RCC 7860 (cell line): ENCODE measurements around the gene FDX1.
"Not testable (repeated sequence)": the region's sequence is repeated elsewhere in the genome, so short reads cannot be mapped to it uniquely, and the experiment has no call there.

Experiments
- DNase-seq: peaks from one replicate; pipeline ENCODE4 v3.0.0-alpha.2; 2015; ENCODE audit warnings: low spot score
- FAIRE-seq: peaks from 2 replicates; lab custom pipeline; 2012; peaks lifted over from hg19 to GRCh38; lab: Jason Lieb, UNC

Gene FDX1

GRCh38 chr11:110429731-110430266 lies at the start of gene FDX1:
Gene FDX1, plus strand, starts transcription at chr11:110429948. Its CDS starts 173 bp downstream, at chr11:110430121.
- FAIRE-seq (no peak), DNase-seq (peak; percentile 52)

DNA sequence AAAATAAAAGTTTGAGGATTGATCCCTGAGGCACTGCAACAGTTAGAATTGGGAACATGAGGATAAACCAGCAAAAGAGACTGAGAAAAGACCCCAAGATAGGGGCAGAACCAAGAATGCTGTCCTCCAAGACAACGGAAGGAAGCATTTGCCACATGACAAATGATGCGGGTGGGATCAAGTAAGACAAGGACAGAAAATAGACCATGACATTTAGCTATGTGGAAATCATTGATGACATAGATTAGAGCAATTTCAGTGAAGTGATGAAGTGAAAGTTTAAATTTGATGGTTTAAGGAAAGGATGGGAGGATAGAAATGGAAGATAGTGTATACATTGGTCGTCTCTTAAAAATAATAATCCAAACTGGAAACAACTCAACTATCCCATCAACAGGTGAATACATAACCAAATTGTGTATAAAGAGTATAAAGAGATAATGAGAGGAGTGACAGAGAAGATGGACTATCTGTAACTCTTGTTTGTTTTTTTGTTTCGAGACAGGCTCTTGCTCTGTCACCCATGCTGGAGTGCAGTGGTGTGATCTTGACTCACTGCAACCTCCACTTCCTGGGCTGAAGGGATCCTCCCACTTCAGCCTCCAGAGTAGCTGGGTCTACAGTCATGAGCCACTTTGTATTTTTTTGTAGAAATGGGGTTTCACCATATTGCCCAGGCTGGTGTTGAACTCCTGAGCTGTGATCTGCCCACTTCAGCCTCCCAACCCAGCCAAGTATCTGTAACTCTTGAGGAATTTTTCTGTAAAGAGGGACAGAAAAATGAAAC lies 48.7 kb upstream of the FDX1 start:
- no peak for DNase-seq
- no peak for FAIRE-seq

GRCh38 chr11:110388231-110388630 lies 41.5 kb upstream of the FDX1 start:
- DNase-seq, FAIRE-seq: not testable (repeated sequence)

GRCh38 chr11:110389965-110390364 lies 39.8 kb upstream of the FDX1 start:
- FAIRE-seq (no peak), DNase-seq (no peak)

- DNase-seq = no peak
- FAIRE-seq = no peak
Observed at GRCh38 chr11:110392056-110392455, 37.7 kb upstream of the FDX1 start.

DNA sequence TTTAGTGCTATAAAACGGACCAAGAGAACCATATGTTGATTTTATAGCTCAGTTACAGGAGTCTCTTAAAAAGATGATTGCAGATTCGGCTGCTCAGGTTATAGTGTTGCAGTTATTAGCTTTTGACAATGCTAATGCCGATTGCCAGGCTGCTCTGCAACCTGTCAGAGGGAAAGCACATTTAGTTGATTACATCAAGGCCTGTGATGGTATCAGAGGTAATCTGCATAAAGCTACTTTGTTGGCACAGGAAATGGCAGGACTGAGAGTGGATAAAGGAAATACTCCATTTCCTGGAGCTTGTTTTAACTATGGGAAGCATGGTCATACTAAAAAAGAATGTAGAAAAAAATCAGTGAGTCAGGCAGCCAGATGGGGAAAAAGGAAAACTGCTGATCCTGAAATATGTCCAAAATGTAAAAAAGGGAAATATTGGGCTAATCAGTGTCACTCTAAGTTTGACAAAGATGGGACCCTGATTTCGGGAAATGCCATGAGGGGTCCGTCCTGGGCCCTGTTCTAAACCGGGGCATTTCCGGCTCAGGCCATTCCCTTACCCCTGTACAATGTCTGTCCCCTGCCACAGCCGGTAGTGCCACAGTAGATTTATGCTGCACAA lies 32.0 kb upstream of the FDX1 start:
- not testable (repeated sequence) for FAIRE-seq, DNase-seq

- not testable (repeated sequence) for DNase-seq, FAIRE-seq
Observed at GRCh38 chr11:110403585-110403984, 26.2 kb upstream of the FDX1 start.

GRCh38 chr11:110405636-110406035 lies 24.1 kb upstream of the FDX1 start:
- not testable (repeated sequence) for FAIRE-seq, DNase-seq

DNA sequence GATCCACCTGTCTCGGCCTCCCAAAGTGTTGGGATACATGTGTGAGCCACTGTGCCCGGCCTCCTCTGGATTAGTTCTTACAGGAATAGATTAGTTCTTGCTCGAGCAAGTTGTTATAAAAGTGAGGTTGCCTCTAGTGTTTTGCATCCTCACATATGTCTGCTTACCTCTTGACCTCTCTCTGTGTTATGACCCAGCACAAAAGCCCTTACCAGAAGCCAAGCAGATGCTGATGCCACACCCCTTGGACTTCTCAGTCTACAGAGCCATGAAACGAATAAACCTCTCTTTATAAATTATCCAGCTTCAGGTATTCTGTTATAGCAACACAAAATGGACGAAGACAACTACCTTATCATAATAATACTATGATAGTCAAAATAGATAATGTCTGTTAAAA lies 22.4 kb upstream of the FDX1 start:
- FAIRE-seq = no peak
- DNase-seq = no peak

DNA sequence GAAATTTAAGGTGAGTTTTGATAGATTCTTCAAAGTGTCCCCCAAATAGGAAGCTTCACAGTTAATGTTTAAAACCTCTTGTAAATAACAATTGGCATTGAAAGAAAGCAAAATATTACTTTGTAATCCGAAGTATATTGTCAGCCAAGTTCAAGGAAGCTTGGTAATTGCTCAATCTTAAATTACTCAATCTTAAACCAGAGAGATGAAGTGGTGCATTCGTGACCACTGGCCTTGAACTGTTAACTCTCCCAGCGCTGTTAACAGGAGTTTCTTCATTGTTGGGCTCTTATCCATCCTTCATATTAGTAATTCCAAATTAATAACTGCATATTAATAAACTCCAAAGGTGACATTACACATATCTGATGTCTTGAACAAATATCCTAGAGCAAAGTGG lies 20.6 kb upstream of the FDX1 start:
- FAIRE-seq (no peak), DNase-seq (no peak)

DNA sequence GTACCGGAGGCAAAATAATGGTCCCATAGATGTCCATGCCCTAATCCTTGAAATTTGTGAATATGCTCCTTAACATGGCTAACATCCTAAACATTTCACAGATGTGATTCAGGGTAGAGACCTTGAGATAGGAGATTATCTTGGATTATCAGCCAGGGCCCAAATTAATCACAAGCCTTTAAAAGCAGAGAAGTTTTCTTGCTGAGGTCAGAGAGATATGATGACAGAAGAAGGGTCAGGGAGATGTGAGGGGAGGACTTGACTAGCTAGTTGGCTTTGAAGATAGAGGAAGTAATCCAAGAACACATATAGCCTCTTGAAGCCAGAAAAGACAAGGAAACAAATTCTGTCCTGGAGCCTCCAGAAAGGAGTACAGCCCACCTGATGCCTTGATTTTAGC lies 19.1 kb upstream of the FDX1 start:
- FAIRE-seq (no peak), DNase-seq (no peak)

DNA sequence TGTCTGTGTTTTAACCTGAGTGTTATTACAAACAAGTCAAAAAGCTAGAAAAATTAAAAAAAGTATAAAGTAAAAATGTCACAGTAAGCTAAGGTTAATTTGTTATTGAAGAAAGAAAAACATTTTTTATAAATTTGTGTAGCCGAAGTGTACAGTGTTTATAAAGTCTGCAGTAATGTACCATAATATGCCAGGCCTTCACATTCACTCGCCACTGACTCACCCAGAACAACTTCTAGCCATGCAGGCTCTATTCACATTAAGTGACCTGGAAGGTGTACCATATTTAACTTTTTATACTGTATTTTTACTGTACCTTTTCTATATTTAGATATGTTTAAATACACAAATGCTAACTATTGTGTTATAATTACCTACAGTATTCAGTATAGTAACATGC lies 14.7 kb upstream of the FDX1 start:
- no peak for FAIRE-seq
- DNase-seq = no peak

GRCh38 chr11:110421658-110422057 lies 8.1 kb upstream of the FDX1 start:
- FAIRE-seq, DNase-seq: not testable (repeated sequence)

- no peak for FAIRE-seq
Observed at GRCh38 chr11:110422306-110422905, 7.3 kb upstream of the FDX1 start.

DNA sequence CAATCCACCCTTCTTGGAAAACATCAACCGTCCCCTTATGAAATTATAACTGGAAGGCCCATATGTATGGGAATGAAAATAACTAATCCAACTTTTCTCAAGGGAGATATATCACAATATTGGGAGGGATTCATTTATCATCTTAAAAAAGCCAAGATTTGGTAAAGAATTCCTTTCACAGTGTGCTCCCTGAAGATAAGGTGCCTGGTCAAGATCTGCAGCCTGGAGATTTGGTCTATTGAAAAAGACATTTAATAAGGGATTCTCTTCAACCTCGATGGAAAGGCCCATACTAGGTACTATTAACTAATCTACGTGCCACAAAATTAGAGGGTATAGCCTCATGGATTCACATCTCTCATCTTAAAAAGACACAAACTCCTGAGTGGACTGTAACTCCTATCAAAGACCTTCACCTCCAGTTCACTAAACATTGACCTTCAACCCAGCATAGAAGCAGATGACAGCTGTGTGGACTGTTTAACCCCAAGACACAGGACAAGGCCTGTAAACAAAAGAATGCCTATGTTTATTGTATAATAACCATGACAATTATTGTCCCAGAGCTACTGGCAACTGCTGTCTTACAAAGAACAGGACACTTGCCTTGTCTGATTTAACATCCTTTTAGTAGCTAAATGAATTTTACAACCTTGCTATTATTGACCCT lies 4.8 kb upstream of the FDX1 start:
- no peak for FAIRE-seq

More at GRCh38 chr11:110422306-110422905, 7.3 kb upstream of the FDX1 start:
- DNase-seq = no peak

DNA sequence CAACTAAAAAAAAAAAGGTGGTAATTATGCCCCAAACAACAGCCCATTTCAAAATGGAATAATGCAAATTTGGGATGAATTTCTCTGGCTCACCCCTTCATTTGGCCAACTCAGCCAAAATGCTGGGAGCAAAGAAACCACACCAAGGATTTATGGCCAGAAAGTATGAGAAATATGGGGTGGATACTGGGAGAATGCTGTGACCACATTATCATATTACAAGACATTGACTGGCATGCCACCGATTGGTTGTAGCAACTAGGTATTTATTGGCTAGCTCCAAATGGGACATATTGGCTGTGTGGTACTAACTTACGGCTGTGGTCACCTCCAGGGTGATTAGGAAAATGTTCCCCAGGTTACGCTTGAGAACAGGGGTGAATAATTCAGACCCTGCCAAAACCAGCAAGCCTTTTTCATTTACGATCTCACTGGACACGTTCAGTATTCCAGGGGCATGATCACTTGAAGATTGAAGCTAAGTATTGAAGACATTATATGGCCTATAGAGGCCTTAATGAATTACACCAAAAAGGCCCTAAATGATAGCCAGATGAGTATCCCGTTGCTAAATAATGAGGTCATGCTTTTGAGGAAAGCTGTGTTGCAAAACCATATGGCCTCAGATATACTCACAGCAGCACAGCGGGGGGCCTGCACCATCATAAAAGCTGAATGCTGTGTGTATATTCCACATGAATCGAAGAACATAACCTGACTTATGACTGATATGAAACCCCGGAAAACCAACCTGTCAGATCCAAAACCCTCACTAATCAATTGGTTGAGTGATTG lies 3.8 kb upstream of the FDX1 start:
- no peak for DNase-seq
- FAIRE-seq = no peak

More for the DNA sequence above, 4.8 kb upstream of the FDX1 start:
- no peak for DNase-seq

DNA sequence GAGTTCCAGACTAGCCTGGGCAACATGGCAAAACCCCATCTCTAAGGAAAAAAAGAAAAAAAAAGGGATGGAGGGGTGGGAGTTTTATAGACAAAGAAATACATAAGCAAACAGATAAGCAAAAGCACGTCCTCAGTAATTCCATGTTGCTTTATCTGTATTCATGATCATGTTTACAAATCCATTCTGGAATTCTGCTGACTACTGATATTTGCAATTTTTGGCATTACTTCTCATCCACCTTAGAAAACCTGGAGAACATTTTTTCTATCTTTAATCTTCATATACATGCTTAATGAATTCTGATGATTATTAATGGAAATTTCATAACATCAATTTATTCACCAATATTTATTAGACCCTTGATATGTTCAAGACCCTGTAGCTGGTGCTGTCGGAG lies 1.7 kb upstream of the FDX1 start:
- DNase-seq (no peak), FAIRE-seq (no peak)

DNA sequence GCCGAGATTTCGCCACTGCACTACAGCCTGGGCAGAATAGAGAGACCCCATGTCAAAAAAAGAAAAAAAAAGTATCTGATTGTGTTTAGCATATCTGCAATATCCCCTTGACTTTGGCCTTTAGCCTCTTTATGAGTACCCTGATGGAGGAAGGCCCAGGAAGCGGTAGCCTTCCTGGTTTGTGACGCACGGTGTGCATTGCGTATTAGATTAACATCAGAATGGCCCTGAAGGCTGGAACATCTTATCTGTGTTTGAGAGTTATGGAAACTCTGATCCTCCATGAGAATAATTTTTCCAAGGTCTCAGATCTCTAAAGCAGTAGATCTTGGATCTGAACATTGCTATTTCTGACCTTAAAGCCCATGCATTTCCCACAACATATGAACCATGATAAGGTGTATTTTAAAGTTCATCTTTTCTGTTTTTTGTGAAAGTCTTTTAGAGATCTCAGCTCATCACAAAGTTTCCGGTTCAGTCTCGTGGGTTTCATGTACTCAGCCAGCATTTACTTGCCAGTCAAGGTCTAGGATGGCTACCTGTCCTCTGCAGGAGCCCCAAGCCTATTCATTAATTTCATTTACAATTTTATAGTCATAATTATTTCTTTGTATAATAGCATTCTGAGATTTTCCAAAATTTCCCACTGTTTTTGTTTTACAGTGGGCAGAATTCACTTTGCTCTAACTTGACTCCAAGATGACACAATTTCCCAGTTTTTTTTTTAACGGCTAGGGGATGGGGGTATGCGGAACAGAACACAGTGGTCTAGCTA lies 605 bp upstream of the FDX1 start:
- FAIRE-seq (no peak), DNase-seq (no peak)

- FAIRE-seq = no peak
- no peak for DNase-seq
Observed at GRCh38 chr11:110430267-110431050, 711 bp downstream of the FDX1 start.
